T1000 (cell line): ENCODE measurements around the gene PYCARD.
"Not testable (repeated sequence)": the region's sequence is repeated elsewhere in the genome, so short reads cannot be mapped to it uniquely, and the experiment has no call there.

ENCODE experiments used
- DNase-seq: peaks from one replicate; lab custom pipeline; 2025; ENCODE audit warnings: mixed read lengths; lab: John Stamatoyannopoulos, UW

PYCARD gene

DNA sequence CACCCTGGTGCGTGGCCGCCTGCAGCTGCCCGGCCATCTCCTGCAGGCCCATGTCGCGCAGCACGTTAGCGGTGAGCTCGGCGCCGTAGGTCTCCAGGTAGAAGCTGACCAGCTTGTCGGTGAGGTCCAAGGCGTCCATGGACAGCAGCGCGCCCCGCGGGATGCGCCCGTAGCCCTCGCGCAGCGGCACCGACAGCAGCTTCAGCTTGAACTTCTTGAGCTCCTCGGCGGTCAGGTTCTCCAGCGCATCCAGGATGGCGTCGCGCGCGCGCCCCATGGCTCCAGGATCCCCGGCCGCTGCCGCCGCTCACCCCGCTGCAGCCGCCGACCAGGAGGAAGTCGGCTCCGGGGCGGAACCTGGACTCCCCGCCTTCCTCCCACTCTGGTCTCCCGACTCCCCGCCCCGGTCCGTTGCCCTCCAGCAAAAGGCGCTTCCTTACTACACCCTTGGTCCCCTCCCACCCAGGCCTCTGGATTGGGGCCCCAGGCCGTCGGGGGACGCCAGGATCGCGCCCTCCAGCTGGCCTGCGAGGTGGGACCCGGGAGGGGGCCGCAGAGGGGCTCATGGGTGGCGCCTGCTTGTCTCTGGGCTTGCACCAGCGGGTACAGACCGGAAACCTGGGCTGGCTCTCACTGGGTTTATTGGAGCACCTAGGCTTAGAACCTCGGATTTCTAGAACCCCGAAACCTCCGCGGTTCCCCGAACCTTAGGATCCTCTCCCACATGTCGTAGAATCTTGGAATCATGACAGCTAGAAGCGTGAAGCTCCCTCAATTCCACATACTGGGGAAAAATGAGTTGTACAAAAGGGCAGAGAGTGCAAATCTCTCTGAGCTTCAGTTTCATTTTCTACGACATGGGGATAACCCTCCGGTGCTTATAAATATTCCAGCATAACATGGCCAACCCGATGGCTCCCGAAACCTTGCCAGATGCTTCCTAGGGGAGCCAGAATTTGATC, at the start of gene PYCARD:
Gene PYCARD (minus strand): TSS at position 347 of the 962 bp plus-strand sequence. CDS start 70 bp downstream, at position 277.
- DNase-seq = no peak

DNA sequence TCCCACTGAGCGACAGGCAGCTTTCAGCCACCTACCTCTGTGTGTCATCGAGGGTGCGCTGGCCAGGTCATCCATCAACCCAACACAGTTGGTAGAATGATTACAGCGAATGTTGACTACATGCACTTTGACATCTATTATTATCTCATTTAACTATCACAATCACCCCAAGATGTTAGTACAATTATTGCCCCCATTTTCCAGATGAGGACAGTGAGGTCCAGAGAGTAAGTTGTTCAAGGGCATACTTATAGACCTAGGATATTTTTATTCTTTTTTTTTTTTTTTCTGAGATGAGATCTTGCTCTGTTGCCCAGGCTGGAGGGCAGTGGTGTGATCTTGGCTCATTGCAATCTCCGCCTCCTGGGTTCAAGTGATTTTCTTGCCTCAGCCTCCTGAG, 48.9 kb upstream of the PYCARD start:
- no peak for DNase-seq

DNA sequence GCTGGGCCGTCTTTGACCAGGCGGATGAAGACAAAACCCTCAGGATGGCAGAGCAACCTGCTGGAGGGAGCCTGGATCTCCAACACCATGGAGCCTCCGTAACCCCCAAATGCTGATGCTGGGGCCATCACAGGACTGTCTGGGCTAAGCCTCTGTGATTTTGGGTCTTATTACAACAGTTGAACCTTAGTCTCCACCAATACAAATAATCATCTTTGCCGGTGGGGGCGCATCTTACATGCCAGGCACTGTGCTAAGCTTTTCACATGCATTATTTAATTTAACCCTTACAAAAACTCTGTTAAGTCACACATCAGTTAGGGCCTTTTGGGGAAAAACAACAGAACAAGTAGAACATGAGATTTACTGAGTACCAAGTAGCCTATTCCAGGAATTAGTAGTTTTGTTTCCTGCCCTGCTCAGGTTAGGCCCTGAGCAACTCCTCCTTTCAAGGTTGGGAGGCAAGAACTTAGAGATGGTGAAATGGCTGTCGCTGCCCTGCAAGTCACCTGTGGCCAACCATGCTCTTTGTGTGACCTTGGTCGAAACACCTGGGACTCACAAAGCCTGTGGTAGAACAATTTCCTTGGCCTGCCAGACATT, 48.3 kb upstream of the PYCARD start:
- no peak for DNase-seq

DNA sequence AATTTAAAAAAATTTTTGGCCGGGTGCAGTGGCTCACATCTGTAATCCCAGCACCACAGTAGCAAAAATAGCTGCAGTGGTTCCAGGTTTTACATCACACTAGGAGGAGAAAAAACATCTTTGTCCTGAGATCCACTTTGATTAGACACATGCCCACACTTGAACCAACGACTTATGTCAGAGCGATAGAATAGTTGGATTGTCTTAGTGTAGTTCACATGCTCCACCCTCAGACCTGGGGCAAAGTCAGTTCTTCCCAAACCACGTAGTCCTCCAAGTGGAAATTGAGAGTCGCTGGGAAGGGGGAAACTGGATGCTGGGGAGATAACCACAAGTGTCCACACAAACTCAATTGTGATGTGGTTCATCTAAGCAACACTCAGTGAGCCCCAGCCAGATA, 45.8 kb upstream of the PYCARD start:
- DNase-seq = no peak

DNA sequence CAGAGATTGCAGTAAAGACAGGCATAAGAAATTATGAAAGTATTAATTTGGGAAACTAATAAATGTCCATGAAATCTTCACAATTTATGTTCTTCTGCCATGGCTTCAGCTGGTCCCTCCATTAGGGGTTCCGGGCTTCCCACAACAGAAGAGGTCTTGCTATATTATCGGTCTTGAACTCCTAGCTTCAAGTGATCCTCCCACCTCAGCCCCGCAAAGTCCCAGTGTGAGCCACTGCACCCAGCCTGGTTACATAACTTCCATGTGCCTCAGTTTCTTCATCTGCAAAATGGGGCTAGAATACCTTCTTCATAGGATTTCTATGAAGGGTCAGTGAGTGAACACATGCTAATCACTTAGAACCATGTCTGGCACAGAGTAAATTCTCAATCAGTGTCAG, 43.7 kb upstream of the PYCARD start:
- no peak for DNase-seq

DNA sequence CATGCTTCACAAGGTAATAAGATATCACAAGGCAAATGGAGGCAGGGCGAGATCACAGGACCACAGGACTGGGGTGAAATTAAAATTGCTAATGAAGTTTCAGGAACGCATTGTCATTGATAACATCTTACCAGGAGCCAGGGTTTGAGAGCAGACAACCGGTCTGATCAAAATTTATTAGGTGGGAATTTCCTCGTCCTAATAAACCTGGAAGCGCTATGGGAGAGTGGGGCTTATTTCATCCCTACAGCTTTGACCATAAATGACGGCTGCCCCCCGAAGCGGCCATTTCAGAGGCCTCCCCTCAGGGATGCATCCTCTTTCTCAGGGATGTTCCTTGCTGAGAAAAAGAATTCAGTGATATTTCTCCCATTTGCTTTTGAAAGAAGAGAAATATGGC, 43.0 kb upstream of the PYCARD start:
- not testable (repeated sequence) for DNase-seq

DNA sequence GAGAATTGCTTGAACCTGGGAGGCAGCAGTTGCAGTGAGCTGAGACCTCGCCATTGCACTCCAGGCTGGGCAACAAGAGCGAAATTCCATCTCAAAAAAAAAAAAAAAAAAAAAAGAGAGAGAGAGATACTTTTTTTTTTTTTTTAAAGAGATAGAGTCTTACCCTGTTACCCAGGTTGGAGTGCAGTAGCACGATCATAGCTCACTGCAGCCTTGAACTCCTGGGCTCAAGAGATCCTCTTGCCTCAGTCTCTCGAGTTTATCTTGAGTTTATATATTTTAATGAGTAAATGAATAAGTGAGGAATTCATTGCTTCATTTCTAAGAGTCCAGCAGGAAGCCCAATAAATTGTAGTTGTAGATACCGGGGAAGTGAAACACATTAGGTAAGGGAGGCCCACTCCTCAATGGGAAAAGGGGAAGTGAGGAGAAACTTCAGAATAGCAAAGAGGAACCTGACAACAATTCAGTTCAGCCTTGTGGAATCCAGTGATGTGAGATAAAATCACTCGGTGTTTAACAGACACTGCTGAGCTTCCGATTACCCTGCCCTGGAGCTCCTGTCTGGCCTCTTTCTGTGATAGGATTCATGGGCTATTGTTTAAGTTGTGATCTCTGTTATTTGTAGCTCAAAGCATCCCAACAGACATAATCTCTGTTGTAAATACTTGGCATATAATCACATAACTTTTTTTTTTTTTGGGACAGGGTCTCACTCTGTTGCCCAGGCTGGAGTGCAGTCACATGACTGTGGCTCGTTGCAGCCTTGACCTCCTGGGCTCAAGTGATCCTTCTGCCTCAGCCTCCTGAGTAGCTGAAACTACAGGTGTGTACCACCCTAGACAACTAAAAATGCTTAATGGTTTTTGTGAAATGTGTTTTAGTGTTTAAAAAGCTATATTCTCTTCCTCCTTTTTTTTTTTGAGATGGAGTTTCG, 41.4 kb upstream of the PYCARD start:
- no peak for DNase-seq

DNA sequence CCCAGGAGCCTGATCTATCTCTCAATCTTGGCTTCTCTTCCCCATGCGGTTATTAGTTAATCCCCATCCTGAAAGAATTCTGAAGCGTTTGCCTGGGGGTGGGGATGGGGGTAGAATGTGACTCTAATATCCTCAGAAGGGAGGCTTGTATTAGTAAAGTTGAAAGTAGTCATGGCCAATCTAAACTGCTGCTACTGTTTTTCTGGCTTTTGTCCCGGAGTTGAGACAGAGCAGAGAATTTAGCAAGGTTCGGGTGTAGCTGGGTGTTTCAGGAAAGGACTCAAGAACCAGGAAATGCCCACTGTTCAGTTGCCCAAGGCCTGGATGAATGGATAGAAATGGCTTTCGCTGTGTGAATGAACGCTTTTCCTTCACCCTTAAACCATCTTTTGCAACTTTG, 39.6 kb upstream of the PYCARD start:
- DNase-seq = no peak

DNA sequence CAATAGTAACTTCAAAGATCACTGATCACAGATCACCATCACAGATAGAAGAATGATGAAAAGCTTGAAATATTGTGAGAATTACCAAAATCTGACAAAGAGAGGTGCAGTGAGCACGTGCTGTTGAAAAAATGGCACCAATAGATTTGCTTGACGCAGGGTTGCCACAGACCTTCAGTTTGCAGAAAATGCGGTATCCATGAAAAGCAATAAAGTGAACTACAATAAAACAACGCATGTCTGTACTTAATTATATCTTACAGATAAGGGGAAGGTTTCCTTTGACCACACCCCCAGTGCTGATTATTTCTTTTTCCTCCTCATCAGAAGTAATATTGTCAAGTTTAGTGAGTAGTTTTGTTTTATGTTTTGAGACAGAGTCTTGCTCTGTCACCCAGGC, 35.5 kb upstream of the PYCARD start:
- DNase-seq = no peak

DNA sequence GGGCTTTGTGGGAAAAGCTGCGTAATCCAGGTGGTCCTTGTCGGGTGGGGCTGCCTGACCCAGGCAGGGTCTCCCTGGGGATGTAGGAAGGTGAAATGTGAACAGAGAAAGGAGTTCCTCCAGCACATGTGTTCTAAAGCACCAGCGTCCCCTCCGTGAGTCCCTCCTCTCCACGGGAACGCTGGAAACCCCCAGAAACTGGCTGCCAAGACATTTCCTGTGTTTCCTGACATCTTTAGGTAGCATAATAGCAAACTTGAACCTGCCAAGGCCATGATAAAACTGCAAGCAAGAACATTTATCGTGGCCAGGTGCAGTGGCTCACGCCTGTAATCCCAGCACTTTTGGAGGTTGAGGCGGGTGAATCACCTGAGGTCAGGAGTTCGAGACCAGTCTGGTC, 26.9 kb upstream of the PYCARD start:
- no peak for DNase-seq

DNA sequence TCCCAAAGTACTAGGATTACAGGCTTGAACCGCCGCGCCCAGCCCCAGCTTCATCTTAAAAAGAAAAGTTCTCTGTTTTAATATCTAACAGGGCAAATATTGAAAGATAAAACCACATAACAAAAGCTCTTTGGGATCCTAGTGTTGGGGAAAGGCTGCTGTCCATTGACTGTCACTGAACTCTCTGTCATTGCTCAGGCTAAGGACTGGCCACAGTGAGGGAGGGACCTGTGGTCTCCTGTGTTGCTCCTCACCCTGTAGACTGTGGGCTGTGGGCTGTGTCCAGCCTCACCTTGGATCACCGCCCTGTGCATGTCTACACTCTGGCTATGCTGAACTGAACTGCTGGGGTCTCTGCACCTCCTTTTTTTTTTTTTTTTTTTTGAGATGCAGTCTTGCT, 25.6 kb upstream of the PYCARD start:
- no peak for DNase-seq

DNA sequence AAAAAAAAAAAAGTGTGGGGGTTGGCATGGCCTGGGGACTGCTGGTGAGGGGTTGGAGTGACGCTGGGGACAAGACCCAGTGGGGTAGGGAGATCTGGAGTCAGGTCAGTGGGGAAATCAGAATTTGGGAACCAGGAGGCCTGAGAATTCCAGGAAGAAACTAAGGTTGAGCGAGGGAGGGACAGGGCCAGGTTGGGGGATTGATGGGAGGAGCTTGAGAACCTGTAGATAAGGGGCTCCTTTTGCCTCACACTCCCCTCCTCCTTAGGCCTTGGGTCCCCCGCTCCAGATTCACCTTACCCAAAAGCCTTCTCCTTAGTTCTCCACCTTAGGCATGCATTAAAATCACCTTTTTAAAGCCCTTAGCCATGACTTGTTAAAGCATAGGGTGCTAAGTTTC, 22.6 kb upstream of the PYCARD start:
- DNase-seq = no peak

DNA sequence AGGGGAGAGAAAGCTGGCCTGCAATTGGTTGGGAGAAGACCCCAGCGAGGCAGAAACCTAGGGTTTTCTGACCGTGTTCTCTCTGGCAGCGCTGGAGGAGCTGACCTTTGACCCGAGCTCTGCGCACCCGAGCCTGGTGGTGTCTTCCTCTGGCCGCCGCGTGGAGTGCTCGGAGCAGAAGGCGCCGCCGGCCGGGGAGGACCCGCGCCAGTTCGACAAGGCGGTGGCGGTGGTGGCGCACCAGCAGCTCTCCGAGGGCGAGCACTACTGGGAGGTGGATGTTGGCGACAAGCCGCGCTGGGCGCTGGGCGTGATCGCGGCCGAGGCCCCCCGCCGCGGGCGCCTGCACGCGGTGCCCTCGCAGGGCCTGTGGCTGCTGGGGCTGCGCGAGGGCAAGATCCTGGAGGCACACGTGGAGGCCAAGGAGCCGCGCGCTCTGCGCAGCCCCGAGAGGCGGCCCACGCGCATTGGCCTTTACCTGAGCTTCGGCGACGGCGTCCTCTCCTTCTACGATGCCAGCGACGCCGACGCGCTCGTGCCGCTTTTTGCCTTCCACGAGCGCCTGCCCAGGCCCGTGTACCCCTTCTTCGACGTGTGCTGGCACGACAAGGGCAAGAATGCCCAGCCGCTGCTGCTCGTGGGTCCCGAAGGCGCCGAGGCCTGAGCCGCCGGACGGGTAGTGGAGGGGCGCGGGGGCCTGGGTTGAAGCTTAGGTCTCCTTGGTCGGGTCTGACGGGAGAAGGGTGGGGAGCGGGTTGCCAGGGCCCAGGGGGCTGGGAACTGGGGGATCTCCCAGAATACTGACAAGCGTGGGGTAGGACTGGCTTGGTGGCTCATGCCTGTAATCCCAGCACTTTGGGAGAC, 21.8 kb upstream of the PYCARD start:
- no peak for DNase-seq

DNA sequence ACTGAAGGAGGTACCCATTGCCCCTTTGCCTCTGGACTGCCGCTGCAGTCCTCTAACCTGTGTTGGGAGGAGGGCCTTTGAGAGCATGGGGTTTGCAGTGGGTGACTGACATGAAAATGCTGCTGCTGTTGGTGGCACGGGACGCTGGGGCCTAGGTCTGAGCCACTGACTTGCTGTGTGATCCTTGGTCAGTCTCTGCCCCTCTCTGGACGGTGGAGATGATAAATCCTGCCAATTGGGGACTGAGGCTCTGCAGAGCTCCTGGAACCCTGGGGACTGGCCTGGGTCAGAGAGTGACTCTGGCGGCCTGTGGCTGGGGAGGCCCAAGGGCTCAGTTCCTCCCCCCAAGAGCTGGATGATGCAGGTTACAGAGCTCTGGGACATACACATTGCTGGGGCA, 20.5 kb upstream of the PYCARD start:
- DNase-seq = no peak

DNA sequence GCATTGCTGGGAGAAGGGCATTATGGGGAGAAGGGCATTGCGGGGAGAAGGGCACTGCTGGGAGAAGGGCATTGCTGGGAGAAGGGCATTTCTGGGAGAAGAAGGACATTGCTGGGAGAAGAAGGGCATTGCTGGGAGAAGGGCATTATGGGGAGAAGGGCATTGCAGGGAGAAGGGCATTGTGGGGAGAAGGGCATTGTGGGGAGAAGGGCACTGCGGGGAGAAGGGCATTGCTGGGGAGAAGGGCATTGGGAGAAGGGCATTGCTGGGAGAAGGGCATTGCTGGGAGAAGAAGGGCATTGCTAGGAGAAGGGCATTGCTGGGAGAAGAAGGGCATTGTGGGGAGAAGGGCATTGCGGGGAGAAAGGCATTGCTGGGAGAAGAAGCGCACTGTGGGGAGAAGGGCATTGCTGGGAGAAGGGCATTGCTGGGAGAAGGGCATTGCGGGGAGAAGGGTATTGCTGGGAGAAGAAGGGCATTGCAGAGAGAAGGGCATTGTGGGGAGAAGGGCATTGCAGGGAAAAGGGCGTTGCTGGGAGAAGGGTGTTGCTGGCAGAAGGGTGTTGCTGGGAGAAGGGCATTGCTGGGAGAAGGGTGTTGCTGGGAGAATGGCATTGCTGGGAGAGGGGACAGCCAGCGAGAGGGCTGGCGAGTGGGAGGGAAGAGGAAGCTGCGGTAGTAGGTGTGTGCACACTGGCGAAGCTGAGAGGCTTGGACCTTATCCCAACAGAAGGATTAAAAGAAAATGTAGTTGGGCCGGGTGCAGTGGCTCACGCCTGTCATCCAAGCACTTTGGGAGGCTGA, 19.0 kb upstream of the PYCARD start:
- DNase-seq = no peak

DNA sequence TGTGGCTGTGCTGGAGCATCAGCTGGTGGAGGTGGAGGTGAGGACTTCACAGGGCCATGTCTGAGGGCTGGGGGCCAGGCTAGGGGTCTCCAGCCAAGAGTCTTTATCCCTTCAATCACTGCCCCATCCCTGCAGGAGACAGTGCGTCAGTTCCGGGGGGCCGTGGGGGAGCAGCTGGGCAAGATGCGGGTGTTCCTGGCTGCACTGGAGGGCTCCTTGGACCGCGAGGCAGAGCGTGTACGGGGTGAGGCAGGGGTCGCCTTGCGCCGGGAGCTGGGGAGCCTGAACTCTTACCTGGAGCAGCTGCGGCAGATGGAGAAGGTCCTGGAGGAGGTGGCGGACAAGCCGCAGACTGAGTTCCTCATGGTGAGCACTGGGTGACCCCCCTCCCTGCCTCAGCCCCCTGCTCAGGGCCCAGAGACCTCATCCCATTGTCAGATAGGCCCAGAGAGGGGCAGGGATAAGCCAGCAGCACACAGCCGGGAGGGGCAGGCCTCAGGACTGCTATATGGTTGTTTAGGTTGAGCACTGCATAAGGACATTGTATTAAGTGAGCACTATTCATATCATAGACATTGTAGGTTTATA, 16.7 kb upstream of the PYCARD start:
- DNase-seq = no peak

DNA sequence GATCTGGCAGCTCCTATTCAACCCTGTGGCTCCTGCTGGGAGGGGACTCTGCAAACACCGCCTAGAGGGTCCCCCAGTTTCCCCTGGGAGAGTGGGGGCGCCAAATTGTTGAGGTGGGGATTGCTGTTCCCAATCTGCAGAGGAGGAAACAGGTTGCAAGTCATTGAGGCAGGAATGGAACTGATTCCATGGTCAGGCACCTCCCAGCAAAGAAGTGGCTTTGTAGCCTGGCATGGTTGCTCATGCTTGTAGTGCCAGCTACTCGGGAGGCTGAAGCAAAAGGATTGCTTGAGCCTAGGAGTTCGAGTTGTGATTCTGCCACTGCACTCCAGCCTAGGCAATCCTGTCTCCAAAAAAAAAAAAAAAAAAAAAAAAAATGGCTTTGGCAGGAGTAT, 14.6 kb upstream of the PYCARD start:
- no peak for DNase-seq

DNA sequence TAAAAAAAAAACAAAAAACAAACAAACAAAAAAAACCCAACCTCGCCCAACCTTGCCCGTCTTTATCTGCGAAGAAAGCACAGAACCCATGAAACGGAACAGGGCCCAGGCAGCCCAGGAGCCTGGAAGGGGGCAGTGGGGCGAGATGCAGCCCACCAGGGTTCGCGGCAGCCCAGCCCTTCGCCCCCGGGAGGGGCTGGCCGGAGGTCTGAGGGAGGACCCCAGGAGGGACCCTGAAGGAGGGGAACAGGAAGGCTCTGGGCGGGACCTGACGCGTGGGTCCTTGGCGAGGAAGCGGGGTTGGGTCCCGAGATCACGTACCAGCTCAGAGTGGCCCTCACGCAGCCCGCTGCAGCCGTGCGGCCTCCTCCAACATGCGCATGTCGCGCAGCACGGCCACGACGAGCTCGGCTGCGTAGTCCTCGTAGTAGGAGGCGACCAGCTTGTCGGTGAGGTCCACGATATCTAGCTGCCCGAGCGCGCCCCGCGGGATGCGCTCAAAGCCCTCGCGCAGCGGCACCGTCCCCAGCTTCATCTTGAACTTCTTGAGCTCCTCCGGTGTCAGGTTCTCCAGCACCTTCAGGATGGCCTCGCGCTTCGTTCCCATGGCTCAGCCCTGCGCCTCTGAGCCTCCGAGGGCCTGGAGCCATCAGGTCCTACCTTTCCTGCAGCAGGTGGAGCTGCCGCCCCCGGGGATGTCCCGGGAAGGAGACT, 14.0 kb upstream of the PYCARD start, which contains the start of gene PYDC1:
Gene PYDC1 (minus strand): TSS at position 714 of the 714 bp plus-strand sequence. CDS start 107 bp downstream, at position 607.
- no peak for DNase-seq
